GM18517 (cell line): ENCODE results near the gene PPHLN1.
"Not testable (repeated sequence)": the region's sequence is repeated elsewhere in the genome, so short reads cannot be mapped to it uniquely, and the experiment has no call there.

Experiments
- ATAC-seq: cut with Tn5 transposase; IDR thresholded peaks from one replicate; pipeline ENCODE4 v1.9.1; 2021; ENCODE audit warnings: mild to moderate bottlenecking, moderate library complexity; ENCODE audit not compliant: unreplicated experiment

PPHLN1 gene

DNA sequence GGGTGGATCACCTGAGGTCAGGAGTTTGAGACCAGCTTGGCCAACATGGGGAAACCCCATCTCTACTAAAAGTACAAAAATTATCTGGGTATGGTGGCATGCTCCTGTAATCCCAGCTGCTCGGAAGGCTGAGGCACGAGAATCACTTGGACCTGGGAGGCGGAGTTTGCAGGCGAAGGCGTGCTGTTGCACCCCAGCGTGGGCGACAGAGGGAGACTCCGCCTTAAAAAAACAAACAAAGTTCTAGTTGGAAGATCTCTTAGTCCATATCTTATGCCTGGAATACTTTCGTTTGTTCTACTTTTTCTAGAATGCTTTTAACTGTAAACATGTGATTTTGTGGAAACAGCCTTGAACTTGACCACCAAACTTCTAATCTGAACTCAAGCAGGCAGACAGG lies 38.7 kb downstream of the PPHLN1 start:
- ATAC-seq, result no peak

GRCh38 chr12:42365486-42365885 lies 39.5 kb downstream of the PPHLN1 start:
- ATAC-seq, result no peak

GRCh38 chr12:42370013-42370412 lies 44.0 kb downstream of the PPHLN1 start:
- ATAC-seq, result no peak

DNA sequence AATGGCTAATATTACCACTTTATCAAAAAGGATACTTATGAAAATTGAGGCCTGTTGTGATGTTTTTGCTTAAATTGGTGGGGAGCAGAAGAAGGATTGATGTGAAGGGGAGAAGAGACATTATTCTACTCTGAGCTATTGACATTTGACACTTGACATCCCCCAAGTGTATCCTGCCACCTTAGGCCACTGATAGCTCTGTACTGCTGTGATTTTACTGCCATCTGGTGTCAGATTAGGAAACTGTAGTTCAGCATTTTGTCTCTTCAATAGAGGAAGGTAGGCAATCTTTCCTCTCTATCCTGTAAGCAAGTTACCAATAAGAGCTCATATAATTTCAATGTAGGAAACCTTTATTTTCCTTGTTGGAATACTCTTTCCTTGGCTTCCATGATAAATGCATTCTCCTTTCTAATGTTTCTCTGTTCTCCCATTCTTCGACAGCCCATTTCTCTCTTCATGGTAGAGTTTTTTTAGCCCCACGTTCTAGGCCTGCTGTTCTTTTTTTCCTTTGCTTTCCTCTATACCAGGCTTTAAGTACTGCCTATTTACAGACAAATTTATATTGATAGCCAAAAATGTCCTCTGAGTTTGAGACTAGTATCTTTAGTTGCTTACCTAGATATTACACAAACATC lies 46.3 kb downstream of the PPHLN1 start:
- peak; percentile 88 for ATAC-seq

DNA sequence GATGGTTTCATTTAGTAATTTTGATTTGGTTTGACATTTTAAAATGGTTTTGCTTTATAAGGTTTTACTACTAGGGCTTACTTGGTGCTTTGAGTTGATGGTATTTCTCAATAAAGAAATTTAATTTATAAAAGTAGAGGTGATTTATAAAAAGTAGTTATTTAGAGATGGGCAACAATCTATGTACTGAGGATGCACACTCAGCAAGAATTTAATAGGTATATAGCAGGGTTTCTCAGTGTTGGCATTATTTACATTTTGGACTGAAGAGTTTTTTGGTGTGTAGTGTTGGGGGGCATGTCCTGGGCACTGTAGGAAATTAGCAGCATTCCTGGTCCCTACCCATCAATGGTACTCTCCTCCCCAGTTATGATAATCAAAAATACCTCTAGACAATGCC lies 47.7 kb downstream of the PPHLN1 start:
- no peak for ATAC-seq

DNA sequence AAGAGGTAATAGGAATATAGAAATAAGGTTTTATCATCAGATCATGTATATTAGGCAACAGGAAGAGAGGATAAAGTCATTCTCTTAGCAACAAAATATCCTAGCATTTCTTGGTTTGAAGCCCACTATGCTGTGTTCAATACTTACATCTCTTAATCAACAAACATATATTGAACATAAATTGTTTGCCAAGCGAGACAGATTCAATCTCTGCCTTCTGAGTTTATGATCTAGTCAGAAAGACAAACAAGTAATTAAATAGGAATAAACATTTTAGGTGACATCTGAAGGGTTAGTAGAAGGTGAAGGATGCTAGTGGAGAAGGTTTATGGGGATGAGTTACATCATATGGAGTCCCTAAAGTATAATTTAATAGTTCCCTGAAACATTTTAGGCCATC lies 54.8 kb downstream of the PPHLN1 start:
- ATAC-seq, result no peak

DNA sequence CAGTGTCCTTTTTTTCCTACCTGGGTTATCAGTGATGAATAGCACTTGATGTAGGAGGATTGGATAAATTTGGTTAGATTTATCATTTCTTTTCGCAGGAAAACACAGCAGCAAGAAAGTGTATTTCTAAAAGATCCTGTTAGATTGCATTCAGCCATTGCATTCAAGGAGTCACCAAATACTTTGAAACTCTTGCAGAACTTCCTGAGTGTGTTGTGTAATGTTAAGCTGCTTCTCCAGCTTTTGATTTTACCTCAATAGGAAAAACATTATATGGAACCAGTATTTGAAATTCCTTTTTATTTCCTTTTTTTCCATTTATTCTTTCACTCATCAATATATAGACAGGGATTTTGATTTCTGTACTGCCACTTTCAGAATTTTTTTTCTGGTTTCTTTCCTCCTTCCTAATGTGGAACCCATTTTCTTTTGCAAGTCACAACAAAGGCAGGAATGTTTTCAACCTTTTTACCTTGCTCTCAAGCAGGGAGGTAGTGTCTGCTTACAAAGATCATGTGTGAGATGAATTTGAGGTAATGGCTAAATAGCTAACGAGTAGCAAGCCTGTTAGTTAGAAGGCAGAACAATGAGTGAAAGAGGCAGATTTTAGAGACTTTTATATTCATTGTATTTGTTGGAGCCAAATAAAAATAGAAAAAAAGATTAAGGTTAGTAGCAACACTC lies 56.2 kb downstream of the PPHLN1 start:
- ATAC-seq, result no peak

GRCh38 chr12:42385326-42385841 lies 59.4 kb downstream of the PPHLN1 start:
- no peak for ATAC-seq

- no peak for ATAC-seq
These were observed 60.3 kb downstream of the PPHLN1 start for GRCh38 chr12:42386308-42386707.

GRCh38 chr12:42388086-42388485 lies 62.1 kb downstream of the PPHLN1 start:
- not testable (repeated sequence) for ATAC-seq

- ATAC-seq, result no peak
These were observed 68.5 kb downstream of the PPHLN1 start for GRCh38 chr12:42394429-42394828.

DNA sequence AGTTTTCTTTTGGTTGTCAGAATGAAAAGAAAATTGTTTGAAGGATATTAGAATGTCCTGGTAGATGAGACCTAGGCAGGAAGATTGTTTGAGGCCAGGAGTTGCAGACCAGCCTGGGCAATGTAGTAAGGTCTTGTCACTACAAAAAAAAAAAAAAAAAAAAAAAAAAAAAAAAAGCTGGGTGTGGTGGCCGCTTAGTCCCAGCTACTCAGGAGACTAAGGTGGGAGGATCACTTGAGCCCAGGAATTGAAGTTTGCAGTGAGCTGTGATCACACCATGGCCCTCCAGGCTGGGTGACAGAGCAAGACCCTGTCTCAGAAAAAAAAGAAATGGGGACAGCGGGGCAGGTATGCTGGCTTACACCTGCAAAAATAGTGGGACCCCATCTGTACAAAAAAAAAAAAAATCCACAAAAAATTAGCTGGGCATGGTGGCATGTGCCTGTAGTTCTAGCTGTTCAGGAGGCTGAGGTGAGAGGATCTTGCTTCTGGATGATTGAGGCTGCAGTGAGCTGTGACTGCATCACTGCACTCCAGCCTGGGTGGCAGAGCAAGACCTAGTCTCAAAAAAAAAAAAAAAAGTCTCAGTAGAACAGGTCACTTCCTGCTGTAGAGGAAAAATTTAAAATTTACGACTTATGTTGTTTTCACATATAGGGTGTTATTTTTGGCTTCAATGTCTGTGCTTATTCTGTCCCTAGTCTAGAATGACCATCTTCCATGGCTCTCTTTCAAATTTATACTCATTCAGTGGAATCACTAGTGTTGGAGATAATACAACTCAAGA lies 70.7 kb downstream of the PPHLN1 start:
- peak; percentile 65 for ATAC-seq

- no peak for ATAC-seq
These were observed 76.9 kb downstream of the PPHLN1 start for GRCh38 chr12:42402821-42403411.

DNA sequence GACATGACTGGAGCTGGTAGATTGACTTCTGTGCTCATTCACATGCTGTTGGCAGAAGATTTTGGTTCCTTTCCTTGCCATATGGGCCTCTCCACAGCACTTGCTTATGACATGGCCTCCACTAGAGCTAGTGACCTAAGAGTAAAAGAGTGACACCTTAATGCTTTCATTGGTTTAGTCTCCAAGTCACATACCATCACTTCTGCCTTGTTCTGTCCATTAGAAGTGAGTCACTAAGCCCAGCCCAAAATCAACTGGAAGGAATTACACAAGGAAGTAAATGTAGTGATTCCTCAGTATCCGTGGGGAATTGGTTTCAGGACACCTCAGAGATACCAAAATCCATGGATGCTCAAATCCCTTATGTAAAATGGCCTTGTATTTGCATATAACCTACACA lies 81.3 kb downstream of the PPHLN1 start:
- no peak for ATAC-seq

GRCh38 chr12:42409471-42409870 lies 83.5 kb downstream of the PPHLN1 start:
- no peak for ATAC-seq

- no peak for ATAC-seq
These were observed 84.4 kb downstream of the PPHLN1 start for GRCh38 chr12:42410340-42410739.

- no peak for ATAC-seq
These were observed 94.4 kb downstream of the PPHLN1 start for GRCh38 chr12:42420395-42420794.

DNA sequence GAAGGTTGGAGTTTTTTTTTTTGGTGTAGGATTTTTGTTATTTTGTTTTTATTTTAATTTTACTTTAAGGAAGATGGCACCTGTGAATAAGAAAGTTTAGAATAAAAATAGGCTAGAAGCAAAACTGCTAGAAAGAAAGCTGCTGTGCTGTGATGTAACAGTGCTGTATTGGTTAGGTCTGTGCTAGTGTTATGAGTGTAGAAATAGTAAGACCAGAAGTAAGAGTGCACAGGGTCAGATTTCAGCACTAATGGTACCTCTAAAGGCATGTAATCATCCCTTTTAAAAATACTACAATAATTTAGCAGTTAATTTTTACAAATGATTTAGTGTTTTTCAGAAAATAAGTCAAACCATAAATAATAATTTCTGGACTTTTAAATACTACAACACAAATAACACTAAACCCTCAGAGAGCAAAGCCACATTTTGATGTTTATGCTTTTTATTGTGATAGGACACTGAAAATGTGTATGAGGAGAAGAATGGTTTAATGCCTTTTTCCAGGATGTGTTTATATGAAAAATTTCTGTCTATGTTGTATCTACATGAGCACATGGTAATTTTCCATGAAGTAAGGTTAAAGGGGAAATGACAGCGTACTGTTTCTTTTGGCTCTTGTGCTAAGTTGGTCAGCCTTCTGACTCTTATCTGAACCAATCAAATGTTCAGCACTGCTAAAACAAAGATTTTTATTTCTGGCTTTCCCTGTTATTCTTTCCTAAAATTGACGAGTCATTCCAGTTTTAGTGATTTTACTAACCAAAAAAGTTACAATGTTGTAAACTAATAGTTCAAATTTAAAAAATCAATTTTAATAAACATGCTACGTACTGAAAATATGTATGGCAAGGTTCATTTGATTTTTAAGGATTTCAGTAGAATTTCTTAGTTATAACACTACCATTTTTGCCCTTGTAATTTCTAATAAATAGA lies 96.1 kb downstream of the PPHLN1 start:
- peak; percentile 90 for ATAC-seq

GRCh38 chr12:42422785-42423184 lies 96.8 kb downstream of the PPHLN1 start:
- ATAC-seq, result peak; percentile 54

DNA sequence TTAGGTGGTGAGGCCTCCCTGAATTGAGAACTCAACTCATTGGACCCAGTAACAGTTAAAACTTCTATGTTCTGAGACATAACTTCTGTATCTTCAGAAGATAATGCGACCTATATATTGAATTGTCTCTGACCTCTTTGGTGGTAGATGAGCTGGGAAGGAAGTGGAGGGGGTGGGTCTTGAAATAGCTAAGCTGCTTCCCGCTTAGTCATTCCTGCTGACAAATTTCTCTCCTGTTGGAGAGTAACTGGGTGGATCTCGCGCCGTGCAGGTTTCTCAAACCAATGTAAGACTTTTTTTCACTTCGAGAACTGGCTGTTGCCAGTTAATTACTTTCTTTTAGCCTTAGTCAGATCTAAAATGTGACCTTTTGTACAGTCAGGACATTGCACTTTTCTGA lies 100.8 kb downstream of the PPHLN1 start:
- no peak for ATAC-seq
